ENCODE results near the gene THBS4.

The THBS4 gene

GRCh38 chr5:80116465-80116864 lies 81.3 kb downstream of the THBS4 start:
- DNase-seq (ENCODE audit: low read depth in 2 of 2, low spot score in 1 of 2) = no peak

- DNase-seq (ENCODE audit: low read depth in 2 of 2, low spot score in 1 of 2) = no peak
Measured at GRCh38 chr5:80117446-80117845, 82.3 kb downstream of the THBS4 start.

- no peak for DNase-seq (ENCODE audit: low read depth in 2 of 2, low spot score in 1 of 2)
Measured at GRCh38 chr5:80119372-80119771, 84.2 kb downstream of the THBS4 start.

GRCh38 chr5:80122579-80122978 lies 87.4 kb downstream of the THBS4 start:
- no peak for DNase-seq (ENCODE audit: low read depth in 2 of 2, low spot score in 1 of 2)

- no peak for DNase-seq (ENCODE audit: low read depth in 2 of 2, low spot score in 1 of 2)
Measured at GRCh38 chr5:80124121-80124918, 89.2 kb downstream of the THBS4 start.

GRCh38 chr5:80125022-80125961 lies 90.1 kb downstream of the THBS4 start:
- DNase-seq (ENCODE audit: low read depth in 2 of 2, low spot score in 1 of 2) = no peak

- DNase-seq (ENCODE audit: low read depth in 2 of 2, low spot score in 1 of 2) = no peak
Measured at GRCh38 chr5:80125962-80126480, 90.9 kb downstream of the THBS4 start.

- DNase-seq (ENCODE audit: low read depth in 2 of 2, low spot score in 1 of 2) = no peak
Measured at GRCh38 chr5:80127116-80127552, 92.0 kb downstream of the THBS4 start.

- no peak for DNase-seq (ENCODE audit: low read depth in 2 of 2, low spot score in 1 of 2)
Measured at GRCh38 chr5:80128141-80128540, 93.0 kb downstream of the THBS4 start.

GRCh38 chr5:80129146-80129545 lies 94.0 kb downstream of the THBS4 start:
- no peak for DNase-seq (ENCODE audit: low read depth in 2 of 2, low spot score in 1 of 2)

All from stimulated activated CD8-positive, alpha-beta memory T cell treated with anti-CD3 and anti-CD28 coated beads, Interleukin-4, amount 100 ng/mL, for 4 hours (primary cell).